ENCODE measurements around the gene GPD1.

Gene GPD1

DNA sequence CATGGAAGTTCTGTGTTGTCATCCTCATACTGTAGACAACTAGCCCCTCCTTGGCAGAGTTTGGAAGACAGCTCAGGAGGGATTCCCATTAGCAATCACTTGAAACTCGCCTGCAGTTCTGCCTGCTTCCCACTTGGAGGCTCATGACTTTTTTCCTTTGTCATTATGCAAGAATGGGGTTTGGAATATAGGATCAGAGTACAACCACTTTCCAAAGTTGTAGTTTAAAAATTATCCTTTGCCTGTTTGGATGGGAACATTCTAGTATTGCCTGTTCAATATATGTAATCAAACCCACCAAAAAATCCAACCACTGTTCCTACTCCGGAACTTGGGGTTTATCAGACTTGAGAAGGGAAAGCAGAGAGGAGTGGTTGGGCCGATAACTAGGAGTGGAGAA is 2.1 kb upstream of the GPD1 start:
- no peak for DNase-seq (ENCODE audit: low read depth in 2 of 2)

DNA sequence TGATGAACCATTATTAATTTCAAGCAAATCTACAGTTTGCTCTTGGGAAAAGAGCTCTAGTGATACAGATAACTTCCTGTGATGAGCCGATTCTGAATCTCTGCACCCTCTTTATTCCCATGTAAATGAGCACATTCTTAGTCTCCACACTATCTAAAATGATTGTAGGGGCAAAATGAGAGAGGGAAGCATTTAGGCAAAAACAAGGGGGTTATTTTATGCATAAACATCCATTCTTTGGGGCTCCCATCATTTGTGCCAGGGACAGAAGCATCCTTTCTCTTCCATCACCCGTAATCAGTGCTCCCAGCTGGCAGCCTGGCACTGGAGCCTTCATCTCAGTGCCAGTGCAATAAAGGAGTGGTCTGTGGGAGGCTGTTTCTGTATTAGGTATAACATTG is 1.7 kb upstream of the GPD1 start:
- no peak for DNase-seq (ENCODE audit: low read depth in 2 of 2)

DNA sequence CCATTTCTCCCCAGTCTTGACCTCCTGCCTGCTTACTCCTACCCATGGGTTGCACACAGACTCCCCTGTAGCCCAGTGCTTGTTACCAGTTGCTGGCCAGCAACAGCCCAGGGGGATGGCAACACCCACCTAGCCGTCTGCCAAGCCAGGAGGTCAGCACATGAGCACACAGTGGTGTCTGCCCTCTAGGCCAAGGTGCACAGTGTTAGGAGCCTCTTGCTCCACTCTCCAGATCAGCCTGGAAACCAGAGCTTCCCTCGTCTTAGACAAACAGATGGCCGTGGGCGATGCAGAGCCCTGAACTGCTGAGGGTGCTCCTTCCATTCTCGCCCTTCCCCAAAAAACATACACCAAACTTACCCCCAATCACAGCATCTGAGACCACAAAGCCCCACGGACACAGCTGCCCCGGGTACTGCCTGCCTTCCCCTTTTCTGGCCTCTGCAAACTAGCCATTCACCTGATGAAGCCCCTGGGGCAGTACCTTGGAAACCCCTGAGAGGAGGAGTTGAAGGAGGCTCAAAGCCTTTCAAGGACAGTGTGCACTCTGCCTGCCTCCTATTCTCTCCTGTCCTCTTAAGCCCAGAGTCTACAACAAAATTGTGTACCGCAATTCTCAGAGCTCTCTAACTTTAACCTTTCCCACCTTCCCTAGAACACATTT is 1.0 kb upstream of the GPD1 start:
- no peak for DNase-seq (ENCODE audit: low read depth in 2 of 2)

DNA sequence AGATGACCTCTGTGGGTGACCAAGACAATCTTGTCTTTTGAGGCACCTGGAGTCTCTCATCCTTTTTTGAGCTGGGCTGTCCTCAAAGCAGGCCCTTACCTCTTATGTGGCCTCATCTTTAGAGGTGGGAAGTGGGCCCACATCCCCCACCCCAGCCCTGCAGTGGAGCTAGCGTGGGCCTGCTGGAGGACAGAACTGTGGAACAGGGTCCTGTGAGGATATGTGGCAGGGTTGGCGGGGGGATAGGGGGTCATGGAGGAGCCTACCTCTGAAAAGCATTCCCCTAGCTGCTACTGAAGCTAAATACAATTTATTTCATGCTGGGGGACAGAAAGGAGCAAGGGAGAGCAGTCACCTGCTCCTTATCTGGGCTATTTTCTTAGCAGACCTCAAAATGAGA is 457 bp upstream of the GPD1 start:
- no peak for DNase-seq (ENCODE audit: low read depth in 2 of 2)

DNA sequence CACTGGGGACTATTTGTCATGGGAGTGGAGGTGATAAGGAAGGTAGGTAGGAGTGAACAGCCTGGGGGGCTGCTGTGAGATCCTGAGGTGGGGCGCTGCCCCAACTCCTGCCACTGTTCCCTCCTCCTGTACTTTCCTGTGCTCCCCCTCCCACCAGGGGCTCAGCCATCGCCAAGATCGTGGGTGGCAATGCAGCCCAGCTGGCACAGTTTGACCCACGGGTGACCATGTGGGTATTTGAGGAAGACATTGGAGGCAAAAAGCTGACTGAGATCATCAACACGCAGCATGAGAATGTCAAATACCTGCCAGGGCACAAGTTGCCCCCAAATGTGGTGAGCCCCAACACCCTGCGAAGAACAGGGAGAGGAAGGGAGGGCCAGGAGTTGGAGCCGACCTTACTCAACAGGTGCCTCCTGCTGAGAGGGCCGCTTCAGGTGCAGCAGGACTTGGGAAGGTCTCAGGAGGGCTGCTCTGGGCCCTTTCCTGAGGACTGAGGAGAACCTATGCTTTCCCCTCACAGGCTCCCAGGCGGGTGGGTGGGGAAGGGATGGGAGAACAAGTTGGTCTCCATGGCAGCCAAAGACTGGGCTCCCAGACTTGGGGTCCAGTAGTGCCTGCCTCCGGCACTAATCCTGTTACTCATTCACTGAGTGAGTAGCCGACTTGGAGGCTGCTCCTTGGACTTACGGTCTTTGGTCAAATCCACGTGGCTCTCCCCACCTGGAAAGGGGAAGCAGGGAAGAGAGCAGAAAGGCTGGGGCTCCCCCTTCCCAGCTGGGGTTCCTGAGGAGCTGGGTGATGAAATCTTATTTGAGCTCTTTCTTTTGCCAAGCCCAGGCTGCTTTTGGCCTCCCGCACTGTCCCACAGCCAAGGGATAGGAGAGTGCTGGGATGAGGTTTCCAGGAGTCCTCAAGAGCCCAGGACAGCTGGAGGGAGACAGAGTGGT is 884 bp downstream of the GPD1 start:
- no peak for DNase-seq (ENCODE audit: low read depth in 2 of 2)

DNA sequence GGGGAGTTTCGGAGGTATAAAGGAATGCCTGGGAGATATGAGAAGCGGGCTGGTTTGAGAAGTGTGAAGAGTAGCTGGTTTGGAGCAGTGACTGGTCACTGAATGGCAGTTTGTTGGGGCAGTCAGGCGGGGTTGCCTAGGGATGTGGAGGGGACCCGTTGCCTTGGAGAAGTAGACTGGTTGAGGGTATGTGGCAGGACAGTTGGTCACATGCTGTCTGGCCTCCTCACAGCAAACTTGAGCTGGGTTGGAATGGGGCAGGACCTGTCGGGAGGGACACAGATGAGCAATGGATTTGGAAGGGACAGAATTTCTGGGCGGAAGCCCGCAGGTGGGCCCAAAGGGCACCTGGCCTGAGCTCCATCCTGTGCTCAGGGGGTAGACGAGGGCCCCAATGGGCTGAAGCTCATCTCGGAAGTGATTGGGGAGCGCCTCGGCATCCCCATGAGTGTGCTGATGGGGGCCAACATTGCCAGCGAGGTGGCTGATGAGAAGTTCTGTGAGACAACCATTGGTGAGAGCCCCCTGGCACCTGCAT is 2.2 kb downstream of the GPD1 start:
- no peak for DNase-seq (ENCODE audit: low read depth in 2 of 2)

DNA sequence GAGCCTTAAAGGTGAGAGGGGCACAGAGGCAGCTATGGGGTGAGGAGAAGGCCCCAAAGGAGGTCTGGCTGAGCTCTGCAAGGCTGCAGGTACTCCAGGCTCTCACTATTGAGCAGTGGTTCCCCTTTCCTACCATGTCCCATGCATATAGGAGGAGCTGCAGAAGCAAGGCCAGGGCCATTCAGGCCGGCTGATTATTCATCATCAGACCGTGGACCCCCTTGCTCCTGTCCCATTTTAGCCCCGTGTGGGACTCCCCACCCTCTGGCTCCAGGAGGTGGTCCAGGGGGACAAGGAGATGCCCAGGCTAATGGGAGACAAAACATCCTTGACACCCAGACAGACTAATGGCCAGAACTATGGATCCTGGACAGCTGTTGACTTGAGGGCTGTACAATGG is 3.1 kb downstream of the GPD1 start:
- DNase-seq (ENCODE audit: low read depth in 2 of 2): no peak

DNA sequence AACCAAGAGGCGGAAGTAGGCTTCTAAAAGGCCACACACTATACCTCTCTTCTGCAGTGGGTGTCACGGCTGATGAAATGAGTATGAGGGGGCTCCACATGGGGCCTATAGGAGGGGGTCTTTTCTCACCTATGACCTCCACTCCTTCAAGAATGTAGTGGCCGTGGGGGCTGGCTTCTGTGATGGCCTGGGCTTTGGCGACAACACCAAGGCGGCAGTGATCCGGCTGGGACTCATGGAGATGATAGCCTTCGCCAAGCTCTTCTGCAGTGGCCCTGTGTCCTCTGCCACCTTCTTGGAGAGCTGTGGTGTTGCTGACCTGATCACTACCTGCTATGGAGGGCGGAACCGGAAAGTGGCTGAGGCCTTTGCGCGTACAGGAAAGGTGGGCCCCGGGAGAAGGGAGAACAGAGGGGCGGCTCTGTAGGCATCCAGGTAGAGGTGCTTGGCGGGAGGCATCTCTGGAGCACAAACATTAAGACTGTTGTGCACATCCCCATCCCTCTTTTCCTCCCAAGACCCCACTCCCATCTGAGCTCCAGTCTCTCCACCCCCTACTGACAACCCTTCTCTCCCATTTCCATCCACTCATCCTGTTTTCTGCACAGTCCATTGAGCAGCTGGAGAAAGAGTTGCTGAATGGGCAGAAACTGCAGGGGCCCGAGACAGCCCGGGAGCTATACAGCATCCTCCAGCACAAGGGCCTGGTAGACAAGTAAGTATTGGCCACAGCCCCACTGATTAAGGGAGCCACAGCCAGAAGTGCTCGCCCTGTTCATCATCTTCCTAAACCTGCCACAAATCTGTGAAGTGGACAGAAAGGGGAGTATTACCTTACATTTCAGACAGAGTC is 3.8 kb downstream of the GPD1 start:
- DNase-seq (ENCODE audit: low read depth in 2 of 2): no peak

DNA sequence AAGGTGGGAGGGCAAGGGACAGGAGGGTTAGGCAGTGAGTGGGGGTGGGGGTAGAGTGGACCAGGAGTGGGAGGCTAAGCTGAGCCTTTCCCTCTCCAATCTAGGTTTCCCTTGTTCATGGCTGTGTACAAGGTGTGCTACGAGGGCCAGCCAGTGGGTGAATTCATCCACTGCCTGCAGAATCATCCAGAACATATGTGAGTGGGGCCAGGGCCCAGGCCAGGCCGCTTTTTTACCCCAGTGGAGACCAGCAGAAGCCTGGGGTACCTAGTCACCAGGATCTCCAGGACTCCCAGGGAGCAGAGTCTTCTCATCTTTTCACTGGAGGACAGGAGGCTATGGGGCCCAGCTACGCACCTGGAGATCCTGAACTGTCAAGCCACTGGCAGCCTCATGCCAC is 5.5 kb downstream of the GPD1 start:
- no peak for DNase-seq (ENCODE audit: low read depth in 2 of 2)

DNA sequence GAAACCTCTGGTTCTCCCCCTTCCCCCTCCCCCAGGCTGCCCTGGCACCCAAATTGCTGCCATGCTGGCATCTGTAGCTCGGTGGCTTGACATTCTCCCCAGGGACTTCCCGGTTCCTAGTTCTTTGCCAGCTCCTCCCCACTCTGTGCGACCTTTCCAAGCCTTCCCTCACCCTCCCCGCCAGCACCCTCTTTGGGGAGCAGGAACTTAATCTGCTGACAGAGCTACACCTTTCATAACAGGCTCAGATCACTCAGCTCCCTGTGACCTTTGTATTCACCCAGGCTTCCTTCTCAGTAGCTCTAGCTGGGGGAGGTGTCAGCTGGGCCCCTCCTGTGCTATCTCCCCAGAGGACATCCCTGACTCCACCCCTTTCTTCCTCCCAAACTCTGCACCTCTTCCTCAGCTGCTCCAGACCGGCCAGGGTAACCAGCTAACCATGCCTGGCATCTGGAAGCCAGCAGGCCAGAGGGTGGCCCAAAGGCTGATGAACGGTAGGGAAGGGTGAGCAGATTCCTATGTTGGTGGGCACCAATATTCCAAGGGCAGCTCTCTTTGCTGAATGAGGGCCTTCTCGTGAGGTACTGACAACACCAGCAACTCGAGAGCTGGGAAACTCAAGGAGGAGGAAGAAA is 6.4 kb downstream of the GPD1 start:
- no peak for DNase-seq (ENCODE audit: low read depth in 2 of 2)

DNA sequence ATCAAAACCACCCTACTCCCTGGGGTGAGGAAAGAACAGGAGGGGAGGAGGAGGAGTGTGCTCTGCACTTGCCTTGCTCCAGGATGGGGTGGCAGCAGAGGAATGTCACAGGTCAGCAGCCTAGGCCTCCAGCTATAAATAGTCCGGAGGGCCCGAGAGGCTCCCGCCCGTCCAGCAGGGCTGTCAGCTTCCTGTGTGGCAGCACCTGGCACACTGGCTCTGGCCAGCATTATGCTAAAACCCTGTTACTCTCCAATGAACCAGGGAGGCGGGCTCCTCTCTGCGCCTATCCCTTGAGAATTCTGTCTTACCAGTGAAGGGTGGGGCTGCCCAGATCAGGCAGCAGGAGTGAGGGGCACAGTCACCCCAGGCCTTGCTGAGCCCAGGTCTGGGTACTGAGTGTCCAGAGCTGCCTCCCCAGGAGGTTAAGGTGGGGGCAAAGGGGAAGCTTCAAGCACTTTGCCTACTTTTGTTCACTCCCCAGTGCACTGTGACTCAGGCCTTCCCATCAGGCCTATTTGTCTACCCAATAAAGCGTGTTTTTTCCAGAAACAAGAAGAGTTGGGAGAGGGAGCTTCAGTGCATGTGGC is 7.0 kb downstream of the GPD1 start:
- DNase-seq (ENCODE audit: low read depth in 2 of 2): no peak

DNA sequence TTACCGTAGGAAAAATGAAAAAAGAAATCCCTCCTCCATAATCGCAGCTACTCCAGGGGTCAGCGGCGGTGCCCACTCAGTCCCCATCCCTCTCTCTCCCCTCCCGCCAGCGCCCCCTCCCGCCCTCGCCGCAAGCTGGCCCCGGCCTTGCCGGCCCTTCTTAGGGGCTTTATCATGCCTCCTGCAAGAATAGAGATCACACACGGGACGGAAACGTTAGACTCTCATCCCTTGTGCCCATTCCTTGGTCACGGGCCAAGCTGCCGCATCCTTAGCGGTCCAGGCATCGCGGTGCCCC is 7.5 kb downstream of the GPD1 start:
- DNase-seq (ENCODE audit: low read depth in 2 of 2): no peak

DNA sequence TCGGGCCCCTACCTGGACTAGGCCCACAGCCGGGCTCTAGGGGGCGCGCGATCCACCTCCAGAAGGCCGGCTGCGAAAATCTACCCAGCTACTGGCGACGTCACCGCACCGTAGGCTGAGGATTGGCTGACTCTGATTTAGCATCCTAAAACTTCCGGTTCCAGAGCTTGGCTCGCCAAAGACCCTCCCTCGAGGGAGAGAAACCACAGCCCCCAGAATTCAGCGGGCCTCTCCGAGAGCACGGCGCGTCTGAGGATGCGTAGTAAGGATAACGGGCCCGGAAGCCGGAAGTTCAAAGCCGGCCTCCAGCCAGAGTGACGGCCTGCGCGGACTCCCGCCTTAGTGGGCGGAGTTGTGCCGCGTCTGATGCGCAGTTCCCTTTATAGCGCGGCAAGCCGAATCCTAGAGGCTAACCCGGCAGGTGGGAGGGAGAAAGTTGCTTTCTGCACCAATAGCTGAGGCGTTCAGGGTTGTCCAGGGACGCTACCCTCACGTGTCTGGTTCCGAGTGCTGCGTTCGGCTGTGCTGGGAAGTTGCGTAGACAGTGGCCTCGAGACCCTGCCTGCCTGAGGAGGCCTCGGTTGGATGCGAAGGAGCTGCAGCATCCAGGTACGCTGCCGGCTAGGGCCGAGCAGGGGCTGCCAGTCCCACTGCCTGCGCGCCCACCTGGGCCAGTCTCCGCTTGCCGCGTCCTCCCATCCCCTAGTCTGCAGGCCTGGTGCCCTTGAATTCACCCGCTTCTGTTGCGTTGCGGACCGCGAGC is 8.1 kb downstream of the GPD1 start, which contains the start of gene COX14:
TSS of gene COX14 (plus strand) at position 544 of the 763 bp plus-strand sequence. CDS start 7,808 bp downstream, outside the sequence.
- DNase-seq (ENCODE audit: low read depth in 2 of 2): peak; percentile 98 to 99

DNA sequence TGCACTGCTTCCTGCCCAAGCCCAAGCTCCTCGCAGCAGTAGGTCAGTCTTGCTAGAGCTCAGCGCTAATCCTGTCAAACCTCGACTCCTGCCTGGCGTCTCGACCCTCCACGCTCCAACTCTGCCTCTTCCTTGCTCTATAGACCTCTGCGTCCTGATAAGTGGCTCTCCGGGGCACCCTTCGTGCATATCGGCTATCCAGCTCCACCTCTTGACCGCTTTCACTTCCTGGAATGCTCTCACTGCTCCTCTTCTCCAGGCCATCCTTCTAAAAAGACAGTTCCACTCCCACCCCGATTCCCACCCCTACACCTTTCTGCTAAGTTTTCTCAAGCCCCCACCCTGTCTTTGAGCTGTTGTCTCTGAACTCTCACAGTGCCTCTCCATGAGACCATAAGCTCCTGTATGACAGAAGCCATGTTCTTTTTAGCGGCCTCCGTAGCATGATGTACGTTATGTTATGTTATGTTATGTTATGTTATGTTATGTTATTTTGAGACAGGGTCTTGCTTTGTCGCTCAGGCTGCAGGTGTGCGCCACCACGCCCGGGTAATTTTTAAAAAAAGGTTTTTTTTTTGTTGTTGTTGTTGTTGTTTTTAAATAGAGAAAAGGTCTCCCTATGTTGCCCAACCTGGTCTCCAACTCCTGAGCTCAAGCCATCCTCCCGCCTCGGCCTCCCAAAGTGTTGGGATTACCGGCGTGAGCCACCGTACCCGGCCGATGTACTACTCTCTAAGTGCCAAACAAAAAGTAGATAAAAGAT is 8.8 kb downstream of the GPD1 start:
- no peak for DNase-seq (ENCODE audit: low read depth in 2 of 2)

DNA sequence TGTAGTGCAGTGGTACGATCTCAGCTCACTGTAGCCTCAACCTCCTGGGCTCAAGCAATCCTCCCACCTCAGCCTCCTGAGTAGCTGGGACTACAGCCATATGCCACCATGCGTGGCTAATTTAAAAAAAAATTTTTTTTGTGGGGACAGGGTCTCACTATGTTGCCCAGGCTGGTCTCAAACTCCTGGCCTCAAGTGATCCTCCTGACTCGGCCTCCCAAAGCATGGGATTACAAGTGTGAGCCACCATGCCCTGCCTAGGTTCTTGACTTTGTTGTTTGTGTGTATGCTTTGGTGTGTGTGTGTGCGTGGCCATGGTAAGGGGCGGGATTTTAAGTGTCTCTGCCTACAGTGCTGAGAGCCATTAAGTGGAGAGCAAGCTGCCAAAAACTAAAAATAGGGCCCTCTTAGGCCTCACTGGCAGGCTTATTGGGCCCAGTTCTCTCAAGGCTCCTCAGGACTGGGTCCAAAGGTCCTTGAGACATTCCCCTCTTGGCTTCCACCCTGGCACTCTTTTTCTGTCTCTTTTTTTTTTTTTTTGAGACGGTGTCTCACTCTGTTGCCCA is 13.3 kb downstream of the GPD1 start:
- DNase-seq (ENCODE audit: low read depth in 2 of 2): no peak

DNA sequence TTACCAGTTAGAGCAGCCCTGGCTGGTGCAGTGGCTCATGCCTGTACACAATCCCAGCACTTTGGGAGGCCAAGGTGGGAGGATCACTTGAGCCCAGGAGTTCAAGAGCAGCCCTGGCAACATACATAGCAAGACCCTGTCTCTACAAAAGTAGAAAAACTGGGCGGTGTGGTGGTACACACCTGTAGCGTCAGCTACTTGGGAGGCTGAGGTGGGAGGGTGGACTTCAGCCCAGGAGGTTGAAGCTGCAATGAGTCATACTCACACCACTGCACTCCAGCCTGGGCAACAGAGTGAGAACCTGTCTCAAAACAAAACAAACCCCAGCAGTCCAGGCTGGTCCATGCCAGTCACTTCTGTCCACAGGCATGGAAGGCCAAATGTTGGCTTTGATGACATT is 15.6 kb downstream of the GPD1 start:
- DNase-seq (ENCODE audit: low read depth in 2 of 2): no peak

DNA sequence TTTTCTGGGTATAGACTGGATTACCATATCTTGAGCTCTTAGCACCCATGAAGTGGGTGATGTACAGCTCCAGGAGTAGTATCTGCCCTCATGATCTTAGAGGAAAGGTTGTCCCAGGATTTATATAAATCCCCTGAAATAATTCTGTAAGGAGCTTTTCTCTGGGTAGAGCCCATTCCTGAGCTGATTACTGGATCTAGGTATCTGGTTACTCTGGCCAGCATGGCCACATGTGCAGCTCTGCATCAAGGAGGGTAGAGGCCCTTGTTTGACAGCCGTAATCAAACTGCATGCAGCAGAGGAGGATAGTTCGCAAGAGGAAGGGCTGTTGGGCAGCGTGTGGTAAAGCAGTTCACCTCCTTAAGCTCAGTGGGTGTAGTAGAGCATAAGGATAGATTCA is 16.7 kb downstream of the GPD1 start:
- no peak for DNase-seq (ENCODE audit: low read depth in 2 of 2)

DNA sequence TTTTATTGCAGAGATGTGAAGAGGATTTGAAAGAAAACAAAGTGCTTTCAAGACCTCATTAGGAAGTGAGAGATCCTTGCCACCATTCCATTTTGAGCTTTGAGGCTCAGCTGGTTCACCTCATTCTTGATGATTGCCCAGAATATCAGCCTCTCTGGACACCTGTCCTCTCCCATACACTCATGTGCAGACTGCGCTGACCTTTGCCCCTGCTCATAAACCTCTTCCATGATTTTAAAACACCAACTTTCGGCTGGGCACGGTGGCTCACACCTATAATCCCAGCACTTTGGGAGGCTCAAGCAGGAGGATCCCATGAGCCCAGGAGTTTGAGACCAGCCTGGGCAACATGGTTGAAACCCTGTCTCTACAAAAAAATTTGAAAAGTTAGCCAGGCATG is 17.1 kb downstream of the GPD1 start:
- no peak for DNase-seq (ENCODE audit: low read depth in 2 of 2)

DNA sequence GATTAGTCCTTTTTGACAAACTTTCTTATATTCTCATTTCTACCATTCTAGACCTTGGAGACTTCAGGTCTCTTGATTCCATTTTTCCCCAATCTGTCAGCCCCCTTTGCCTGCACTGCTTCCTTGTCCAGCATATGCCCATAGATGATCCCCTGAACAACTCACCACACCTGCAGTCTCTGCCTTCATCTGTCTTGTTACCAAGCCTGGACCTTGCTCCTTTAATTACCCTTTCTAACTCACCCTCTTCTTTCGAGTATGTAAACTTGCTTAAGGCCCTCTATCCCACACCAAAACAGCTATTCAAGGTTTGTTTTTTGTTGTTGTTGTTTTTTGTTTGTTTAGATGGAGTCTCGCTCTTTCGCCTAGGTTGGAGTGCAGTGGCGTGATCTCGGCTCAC is 17.8 kb downstream of the GPD1 start:
- DNase-seq (ENCODE audit: low read depth in 2 of 2): no peak

Data from stimulated activated CD8-positive, alpha-beta memory T cell treated with anti-CD3 and anti-CD28 coated beads, Interleukin-2, amount 100 ng/mL, for 1 hour (primary cell).